ENCODE results near the gene TBC1D28. TPM values are rescaled to one million over a fixed set of nuclear protein-coding genes. Genes with fewer than 3 reads are reported as not detected.
"Not testable (repeated sequence)": the region's sequence is repeated elsewhere in the genome, so short reads cannot be mapped to it uniquely, and the experiment has no call there.

The TBC1D28 gene
- total RNA-seq, 1 donor from 2014 or later: not detected

DNA sequence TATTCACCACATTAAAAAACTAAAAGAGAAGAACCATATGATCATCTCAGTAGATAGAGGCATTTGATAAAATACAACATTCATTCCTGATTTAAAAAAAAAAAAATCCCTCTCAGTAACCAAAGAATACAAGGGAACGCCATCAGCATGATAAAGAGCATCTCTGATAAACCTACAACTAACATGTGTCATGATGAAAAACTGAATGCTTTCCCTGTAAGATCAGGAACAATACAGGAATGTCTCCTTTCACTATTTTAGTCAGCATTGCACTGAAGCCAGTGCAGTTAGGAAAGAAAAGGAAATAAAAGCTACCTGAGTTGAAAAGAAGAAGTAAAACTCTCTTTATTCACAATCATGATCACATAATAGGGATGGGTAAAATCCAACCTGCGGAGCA, 51.1 kb downstream of the TBC1D28 start:
- H2AFZ ChIP-seq (replicated peaks): peak overlapping the region; percentile 92
- H3K4me1 Mint-ChIP-seq; H3K4me3 Mint-ChIP-seq; H3K27ac ChIP-seq; DNase-seq (ENCODE audit: low spot score); H3K27me3 Mint-ChIP-seq (ENCODE audit: insufficient read depth, low read depth); H3K9ac ChIP-seq; H3K27me3 ChIP-seq; H3K9me3 ChIP-seq (ENCODE audit: low read depth); H4K20me1 ChIP-seq (ENCODE audit: low read depth); H3K4me1 ChIP-seq; H3K36me3 ChIP-seq; H3K9me3 Mint-ChIP-seq; H3K4me2 ChIP-seq; H3K36me3 Mint-ChIP-seq; H3K79me2 ChIP-seq (ENCODE audit: low read depth); H3K4me3 ChIP-seq; H3K27ac Mint-ChIP-seq; H3F3A ChIP-seq (ENCODE audit: low read depth): not testable (repeated sequence)

Small RNA genes lying within 50 kb of the gene (small RNA-seq; reads per million reads assigned to genes)
- not detected for gene AC026271.2

Other genes with a start within 250 kb of the TBC1D28 start
- not detected in 2 replicates for gene LGALS9C, start 167.6 kb downstream of the TBC1D28 start, total RNA-seq (ENCODE audit: low replicate concordance)
- 9.4 and 29.0 TPM in 2 replicates for gene FOXO3B, start 37.9 kb upstream of the TBC1D28 start, total RNA-seq (ENCODE audit: low replicate concordance)
- gene FBXW10, start 99.7 kb upstream of the TBC1D28 start, total RNA-seq (ENCODE audit: low replicate concordance): 0.15 and 0.24 TPM in 2 replicates
- 33.0 and 49.6 TPM in 2 replicates for gene TVP23B, start 136.8 kb upstream of the TBC1D28 start, total RNA-seq (ENCODE audit: low replicate concordance)
- 100 and 145 TPM in 2 replicates for gene PRPSAP2, start 213.7 kb upstream of the TBC1D28 start, total RNA-seq (ENCODE audit: low replicate concordance)

Measured in neural progenitor cell (in vitro differentiated cells).